A673 (cell line): ENCODE measurements around the gene MRPL54.
"Not testable (repeated sequence)": the region's sequence is repeated elsewhere in the genome, so short reads cannot be mapped to it uniquely, and the experiment has no call there.

ENCODE experiments used
- CTCF ChIP-seq: fragments of 300-800, 200-600 bp; sonication (generic); conservative IDR thresholded peaks from 2 replicates; pipeline ENCODE4 v1.5.1; 2017; ENCODE audit warnings: low read depth, mild to moderate bottlenecking, antibody characterized with exemption, low read length, moderate library complexity, mixed read lengths
- EZH2 ChIP-seq: fragments of 200-600 bp; sonication (generic); IDR thresholded peaks from 2 replicates; pipeline ENCODE4 v1.6.1; 2017; ENCODE audit warnings: borderline replicate concordance, low read depth, mild to moderate bottlenecking, mixed read lengths, antibody characterized with exemption, low read length; ENCODE audit not compliant: poor library complexity, severe bottlenecking

GRCh38 chr19:3757705-3758104, 4.8 kb upstream of the MRPL54 start:
- TF ChIP-seq EZH2, CTCF: not testable (repeated sequence)
